ENCODE results near the gene PRAMEF8.
"Not testable (repeated sequence)": the region's sequence is repeated elsewhere in the genome, so short reads cannot be mapped to it uniquely, and the experiment has no call there.

GRCh38 chr1:13285037-13285436, at the start of gene PRAMEF8:
- not testable (repeated sequence) for TF ChIP-seq CTCF (conservative IDR thresholded peaks at IDR 0.05; ENCODE audit: low read depth in 2 of 2); EZH2 (IDR thresholded peaks at IDR 0.05; ENCODE audit: low read depth, unreplicated experiment); STAT1 (IDR thresholded peaks at IDR 0.05; ENCODE audit: unreplicated experiment); JUNB (IDR thresholded peaks at IDR 0.05; ENCODE audit: unreplicated experiment); ETS1 (IDR thresholded peaks at IDR 0.05)
- TF ChIP-seq, protein P1, sequence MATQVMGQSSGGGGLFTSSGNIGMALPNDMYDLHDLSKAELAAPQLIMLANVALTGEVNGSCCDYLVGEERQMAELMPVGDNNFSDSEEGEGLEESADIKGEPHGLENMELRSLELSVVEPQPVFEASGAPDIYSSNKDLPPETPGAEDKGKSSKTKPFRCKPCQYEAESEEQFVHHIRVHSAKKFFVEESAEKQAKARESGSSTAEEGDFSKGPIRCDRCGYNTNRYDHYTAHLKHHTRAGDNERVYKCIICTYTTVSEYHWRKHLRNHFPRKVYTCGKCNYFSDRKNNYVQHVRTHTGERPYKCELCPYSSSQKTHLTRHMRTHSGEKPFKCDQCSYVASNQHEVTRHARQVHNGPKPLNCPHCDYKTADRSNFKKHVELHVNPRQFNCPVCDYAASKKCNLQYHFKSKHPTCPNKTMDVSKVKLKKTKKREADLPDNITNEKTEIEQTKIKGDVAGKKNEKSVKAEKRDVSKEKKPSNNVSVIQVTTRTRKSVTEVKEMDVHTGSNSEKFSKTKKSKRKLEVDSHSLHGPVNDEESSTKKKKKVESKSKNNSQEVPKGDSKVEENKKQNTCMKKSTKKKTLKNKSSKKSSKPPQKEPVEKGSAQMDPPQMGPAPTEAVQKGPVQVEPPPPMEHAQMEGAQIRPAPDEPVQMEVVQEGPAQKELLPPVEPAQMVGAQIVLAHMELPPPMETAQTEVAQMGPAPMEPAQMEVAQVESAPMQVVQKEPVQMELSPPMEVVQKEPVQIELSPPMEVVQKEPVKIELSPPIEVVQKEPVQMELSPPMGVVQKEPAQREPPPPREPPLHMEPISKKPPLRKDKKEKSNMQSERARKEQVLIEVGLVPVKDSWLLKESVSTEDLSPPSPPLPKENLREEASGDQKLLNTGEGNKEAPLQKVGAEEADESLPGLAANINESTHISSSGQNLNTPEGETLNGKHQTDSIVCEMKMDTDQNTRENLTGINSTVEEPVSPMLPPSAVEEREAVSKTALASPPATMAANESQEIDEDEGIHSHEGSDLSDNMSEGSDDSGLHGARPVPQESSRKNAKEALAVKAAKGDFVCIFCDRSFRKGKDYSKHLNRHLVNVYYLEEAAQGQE (IDR thresholded peaks at IDR 0.05; ENCODE audit: unreplicated experiment), result not testable (repeated sequence)

Measured in GM23338 (cell line).